IPS DF 19.7 (cell line): ENCODE results near the gene OR2J3.
"Not testable (repeated sequence)": the region's sequence is repeated elsewhere in the genome, so short reads cannot be mapped to it uniquely, and the experiment has no call there.

Source experiments
- DNase-seq: peaks from one replicate; pipeline ENCODE4 v3.0.0-alpha.2; 2013; ENCODE audit warnings: low read depth, low spot score

OR2J3 gene

DNA sequence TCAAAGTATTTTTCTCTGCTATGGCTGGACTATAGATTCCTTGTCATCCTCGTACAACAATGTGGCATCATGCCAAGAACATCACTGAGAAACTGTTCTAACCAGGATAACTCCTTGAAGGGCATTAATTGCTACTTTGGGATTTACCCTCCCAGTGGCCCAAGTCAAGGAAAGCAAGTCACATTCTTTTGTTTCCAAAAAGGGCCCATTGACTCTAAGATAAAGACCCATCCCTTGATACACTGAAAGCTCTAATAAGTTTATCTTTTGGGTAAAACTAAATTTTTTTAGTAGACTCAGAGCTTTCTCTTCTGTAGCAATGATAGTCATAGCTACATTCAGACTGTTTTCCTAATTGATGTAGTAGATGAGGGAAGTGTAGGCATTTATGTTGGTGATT, at the start of gene OR2J3:
OR2J3 (plus strand) TSS at position 301 of the 400 bp plus-strand sequence. CDS start 3,833 bp downstream, outside the sequence.
- DNase-seq: no peak

DNA sequence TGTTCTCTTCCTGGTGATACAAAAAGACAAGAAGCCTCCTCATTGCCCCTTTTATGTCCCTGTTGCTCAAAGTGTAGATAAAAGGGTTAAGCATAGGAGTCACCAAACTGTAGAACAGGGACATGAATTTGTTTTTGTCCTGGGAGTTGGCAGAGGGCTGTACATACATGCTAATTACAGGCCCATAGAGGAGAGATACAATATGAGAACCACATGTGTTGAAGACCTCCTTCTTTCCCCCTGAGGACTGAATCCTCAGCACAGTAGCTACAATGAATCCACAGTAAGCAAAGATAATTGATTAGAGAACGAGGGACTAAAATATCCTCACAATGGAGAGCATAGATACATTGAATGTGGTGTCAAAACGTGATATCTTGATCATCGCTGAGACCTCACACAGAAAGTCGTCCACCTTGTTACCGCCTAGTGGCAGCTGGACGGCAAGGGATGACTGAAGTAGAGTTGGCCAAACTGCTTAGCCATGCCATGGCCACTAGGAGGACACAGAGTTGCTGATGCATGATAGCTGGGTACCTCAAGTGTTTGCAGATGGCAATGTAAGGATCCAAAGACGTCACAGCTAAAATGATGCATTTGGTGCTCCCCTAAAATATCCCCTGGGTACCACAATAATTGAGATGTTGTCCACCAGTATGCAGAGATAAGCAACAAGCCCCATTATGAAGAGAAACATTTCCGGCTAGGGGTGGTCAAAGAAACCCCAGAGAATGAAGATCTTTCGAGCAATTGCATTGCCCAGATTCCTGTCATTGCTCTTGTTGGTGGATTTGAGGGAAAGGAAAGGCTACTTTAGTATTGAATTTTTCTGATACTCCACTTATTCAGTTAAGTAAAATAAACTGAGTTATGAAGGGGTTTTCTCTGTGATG, 35.8 kb upstream of the OR2J3 start:
- peak; percentile 54 for DNase-seq

DNA sequence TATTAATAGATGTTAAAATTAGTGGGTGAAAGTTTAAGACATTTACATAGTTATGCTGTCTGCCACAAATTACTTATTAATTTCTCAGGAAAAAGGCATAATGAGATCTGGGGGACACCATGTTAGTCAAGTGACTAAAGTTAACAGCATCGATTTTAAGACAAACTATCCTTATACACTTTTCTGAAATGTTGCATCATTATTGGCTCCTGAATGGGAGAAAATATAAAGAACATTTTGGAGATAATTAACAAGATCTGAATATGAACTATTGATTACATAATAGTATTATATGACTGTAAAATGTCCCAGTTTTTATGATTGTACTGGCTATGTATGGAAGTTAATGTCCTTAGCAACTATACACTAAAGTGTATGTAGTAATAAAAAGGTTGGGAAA, 28.7 kb upstream of the OR2J3 start:
- no peak for DNase-seq

DNA sequence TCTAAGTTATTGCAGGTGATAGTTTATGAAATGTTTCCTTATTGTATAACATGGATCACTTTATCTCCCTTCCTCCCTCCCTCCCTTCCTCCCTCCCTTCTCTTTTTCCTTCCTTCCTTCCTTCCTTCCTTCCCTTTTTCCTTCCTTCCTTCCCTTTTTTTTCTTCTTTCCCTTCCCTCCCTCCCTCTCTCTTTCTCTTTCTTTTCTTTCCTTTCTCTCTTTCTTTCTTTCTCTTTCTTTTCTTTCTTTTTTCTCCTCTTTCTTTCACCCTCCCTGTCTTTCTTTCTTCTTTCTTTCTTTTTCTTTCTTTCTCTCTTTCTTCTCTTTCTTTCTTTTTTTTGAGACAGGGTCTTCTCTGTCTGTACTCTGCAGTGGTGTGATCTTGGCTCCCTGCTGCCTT, 26.5 kb upstream of the OR2J3 start:
- DNase-seq: no peak

DNA sequence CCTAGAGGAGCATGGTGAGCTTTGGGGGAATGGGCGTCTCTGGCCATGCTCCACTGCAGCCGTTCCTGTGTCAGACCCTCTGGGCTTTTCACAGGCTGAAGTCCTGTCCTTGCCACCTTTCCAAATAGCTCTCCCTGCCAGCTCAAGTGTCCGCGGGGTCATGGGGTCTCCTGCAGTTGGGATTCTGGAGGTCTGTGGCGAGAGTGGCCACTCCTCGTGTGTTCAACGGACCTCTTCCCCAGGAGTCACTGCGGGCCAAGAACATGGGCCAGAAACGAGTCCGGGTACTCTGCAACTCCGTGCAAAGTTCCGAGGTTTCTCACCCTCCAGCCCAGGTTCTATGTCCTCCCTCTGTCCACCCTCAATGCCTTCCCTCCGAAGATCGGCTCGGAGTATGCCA, 25.4 kb upstream of the OR2J3 start:
- DNase-seq: no peak

DNA sequence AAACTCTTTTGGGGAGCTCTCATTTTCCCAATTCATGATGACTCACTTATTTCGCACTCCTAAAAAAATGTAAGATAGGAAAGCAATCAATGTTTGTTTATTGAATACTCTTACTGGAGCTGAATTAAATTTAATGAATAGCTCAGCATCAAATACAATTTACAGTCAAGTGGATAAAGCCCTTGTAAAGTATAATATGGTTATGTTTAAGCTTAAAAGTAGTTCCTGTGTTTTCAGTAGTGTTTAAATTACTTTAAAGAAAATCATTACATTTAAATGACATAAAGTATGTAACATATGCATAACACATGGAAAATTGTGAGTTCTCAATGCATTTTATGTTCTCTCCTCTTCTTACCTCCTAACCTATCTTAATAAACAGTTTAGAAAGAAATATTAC, 20.6 kb upstream of the OR2J3 start, which contains the start of gene OR2B3:
OR2B3 (minus strand) TSS at position 101 of the 400 bp plus-strand sequence; CDS start at position 36, 65 bp downstream.
- no peak for DNase-seq

DNA sequence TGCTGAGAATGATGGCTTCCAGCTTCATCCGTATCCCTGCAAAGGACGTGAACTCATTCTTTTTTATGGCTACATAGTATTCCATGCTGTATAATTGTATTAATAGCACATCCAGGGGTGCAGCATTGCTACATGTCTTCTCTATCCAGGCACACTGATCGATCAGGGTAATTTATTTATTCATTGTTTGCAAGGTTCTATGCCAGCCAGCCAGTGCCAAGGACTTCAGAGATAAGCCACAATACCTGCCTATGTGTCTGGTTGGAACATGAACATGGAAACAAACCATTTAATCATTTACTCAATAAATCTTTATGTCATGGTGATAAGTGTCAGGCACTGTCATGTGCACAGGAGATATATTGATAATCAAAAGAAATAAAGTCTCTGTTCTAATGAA, 14.9 kb upstream of the OR2J3 start:
- DNase-seq: no peak

DNA sequence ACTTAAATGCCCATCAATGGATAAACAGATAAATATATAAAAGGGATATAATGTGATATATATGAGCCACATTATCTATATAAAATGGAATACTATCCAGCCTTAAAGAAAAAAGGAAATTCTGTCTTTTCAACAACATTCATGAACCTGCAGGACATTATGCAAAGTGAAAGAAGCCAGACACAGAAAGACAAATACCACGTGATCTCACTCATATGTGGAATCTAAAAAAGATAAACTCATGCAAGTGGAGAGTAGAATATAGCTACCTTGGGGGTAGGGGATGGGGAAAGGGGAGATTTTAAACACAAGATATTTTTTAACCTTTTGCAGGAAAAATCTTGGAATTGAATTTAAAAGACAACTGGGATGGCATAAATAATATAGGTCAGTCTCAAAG, 10.1 kb upstream of the OR2J3 start:
- no peak for DNase-seq

DNA sequence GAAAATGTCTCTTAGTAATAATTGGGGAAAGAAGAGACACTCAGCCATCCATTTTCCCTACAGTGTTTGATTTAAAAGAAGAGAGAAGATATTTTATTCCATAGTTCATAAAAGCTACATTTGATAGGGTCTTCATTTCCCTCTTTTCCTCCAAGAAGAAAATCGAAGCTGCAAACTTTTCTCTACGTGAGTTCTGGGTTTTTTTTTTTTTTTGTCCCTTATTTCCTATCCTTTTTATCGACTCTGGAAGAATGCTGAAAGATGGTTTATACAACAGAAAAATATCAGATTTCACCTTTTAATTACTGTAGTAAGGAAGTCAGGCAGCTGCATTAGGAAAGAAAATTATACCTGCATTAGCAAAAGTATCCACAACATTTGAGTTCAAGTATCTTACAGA, 8.7 kb upstream of the OR2J3 start, which contains the start of gene OR2J1:
OR2J1 (plus strand) TSS at position 301 of the 400 bp plus-strand sequence. CDS start 1,453 bp downstream, outside the sequence.
- DNase-seq: no peak

DNA sequence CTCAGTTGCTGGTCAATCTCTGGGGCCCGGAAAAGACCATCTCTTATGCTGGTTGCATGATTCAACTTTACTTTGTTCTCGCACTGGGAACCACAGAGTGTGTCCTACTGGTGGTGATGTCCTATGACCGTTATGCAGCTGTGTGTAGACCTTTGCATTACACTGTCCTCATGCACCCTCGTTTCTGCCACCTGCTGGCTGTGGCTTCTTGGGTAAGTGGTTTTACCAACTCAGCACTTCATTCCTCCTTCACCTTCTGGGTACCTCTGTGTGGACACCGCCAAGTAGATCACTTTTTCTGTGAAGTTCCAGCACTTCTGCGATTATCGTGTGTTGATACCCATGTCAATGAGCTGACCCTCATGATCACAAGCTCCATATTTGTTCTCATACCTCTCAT, 4.3 kb downstream of the OR2J3 start:
- no peak for DNase-seq

DNA sequence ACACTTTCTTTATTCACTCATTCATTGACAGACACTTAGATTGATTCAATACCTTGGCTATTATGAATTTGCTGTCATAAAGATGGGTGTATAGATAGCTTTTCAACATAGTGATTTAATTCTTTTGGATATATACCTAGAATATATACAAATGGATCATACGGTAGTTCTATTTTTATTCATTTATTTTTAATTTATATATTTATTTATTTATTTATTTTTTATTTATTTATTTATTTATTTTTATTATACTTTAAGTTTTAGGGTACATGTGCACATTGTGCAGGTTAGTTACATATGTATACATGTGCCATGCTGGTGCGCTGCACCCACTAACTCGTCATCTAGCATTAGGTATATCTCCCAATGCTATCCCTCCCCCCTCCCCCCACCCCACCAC, 7.1 kb downstream of the OR2J3 start:
- DNase-seq: not testable (repeated sequence)

DNA sequence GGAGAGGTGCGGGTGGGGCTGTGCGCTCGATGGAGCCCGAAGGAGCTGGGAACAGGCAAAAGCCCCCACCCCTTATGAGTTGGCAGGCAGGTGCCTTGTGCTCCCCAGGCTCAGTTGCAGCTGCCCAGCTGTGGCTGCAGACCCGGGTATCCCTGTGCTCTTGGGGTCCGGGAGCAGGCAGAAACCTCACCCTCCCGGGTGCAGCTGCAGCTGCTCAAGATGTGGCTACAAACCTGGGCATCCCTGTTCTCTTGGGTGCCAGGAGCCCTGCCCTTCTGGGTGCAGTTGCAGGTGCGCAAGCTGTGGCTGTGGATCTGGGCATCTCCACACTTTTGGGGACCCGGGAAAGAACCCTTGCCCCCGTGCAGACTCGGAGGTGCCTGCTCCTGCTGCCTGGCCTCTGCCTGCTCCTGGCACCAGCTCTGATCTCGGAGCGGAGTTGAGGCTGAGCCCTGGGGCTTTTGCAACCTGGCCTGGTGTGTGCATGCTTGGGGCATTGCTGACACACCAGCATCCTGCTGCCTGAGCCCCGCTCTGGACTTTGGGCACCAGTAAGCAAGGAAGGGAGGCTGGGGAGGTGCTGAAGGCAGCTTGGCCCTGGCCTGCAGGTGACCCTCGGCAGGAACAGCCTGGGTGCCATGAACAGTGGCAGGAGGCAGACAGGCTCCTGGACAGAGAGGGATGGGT, 21.6 kb downstream of the OR2J3 start:
- DNase-seq: no peak

DNA sequence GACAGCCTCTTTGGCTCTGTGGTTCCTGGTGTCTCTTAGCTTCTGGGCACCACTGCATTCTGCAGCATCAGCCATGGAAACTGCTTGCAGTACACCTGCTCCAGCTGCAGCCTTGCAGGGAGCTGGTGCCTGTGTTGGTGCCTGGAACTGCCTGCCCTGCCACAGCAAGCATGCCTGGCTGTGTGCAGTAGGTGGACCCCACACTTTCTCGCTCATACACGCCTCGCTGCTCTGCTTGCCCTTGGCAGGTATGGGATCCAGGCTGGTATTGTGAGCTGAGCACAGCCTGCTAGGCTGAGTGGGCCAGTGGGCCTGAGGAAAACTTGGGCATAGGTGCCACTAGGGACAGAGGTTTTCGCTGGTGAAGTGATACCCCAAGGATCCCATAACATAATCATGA, 22.8 kb downstream of the OR2J3 start:
- no peak for DNase-seq

DNA sequence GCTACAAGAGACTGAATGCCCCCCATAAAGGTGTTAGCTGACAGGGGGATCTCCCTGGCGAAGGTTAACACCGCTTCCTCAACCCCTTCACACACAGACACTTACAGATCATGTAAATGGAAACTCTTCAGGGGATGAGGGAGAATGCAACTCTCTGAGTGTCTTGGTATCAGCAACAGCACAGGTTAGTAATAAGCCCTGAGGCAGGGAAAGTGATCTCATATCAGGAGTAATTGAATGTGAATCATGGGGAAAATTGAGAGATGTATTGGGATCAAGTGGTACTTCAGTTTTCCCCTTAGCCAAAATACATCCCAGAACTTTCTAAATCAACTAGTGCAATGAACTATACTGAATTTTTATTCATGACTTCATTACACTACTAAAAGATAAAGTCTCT, 23.8 kb downstream of the OR2J3 start:
- DNase-seq: no peak

DNA sequence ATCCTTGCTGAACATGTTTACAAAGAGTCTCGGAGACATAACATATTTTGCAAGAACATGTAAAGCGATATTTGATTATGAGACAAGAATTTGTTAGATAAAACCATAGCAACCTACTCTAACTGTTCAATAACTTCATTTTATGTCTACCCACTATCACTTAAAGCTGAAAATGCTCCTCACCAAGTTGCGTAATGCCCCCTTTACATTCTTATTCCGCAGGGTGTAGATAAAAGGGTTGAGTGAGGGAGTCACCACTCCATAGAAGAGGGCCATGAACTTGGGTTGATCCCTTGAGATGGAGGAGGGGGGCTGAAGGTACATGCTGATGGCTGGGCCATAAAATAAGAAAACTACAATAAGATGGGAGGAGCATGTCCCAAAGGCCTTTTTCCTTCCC, 29.9 kb downstream of the OR2J3 start:
- no peak for DNase-seq

DNA sequence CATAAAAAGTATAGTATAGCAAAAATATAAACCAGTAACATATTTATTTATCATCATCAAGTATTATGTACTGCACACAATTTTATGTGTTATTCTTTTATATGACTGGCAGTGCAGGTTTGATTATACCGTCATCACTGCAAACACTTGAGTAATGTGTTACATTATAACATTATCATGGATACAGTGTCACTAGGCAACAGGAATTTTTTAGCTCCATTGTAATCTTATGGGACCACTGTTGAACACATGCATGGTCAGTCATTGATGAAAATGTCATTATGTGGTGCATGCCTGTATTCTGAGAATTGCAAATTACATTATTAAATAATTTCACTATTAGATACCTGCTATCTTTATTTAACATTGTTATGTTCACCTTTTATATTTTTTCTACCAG, 33.7 kb downstream of the OR2J3 start:
- no peak for DNase-seq

DNA sequence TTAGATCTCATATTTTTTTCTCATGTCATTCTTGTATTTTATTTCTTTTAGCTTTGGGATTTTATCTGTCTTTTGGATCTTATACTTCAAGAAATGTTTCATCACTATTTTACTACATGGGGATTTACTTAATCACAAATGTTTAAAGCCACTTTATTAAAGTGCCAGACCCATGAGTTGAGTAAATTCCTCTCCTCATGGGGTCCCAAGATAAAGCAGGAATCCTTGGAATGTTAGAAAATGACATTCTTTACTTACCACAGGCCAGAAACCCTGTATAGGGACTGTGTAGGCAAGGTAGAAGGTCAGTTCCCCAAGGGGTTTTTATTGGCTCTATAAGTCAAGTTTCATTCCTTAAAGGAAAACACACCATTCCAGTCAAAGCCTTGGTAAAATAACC, 34.5 kb downstream of the OR2J3 start:
- no peak for DNase-seq

DNA sequence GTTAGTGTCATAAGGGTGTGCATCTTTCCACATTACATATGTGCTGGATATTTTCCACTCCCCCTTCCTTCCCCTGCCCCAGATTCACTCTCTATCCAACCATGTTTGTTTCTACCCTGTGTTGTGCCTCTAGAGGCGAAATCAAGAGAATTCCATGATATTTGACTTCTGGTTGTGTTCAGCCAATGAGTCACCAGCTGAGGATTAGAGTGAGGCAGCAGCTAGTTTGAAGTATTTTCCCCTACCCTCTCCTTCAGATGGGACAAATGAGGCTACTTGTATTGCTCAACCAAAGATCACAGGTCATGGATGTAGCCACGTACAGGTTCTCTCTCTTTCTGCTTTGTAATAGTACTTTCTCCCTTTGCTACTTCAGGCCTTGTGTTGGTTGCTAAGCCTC, 38.3 kb downstream of the OR2J3 start:
- DNase-seq: no peak

DNA sequence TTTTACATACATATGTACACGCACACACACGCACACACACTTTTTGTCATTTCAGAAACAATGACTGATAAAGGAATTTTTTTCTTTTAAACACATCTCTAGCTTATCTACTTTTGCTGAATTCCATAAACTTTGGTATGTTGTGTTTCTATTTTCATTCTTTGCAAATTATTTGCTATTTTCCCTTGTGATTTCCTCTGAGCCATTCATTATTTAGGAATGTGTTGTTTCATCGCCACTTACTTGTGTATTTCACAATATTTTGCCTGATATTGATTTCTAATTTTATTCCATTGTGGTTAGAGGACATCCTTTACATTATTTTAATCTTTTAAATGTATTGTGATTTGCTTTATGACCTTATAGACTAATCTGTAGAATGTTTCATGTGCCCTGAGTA, 39.2 kb downstream of the OR2J3 start:
- DNase-seq: no peak

DNA sequence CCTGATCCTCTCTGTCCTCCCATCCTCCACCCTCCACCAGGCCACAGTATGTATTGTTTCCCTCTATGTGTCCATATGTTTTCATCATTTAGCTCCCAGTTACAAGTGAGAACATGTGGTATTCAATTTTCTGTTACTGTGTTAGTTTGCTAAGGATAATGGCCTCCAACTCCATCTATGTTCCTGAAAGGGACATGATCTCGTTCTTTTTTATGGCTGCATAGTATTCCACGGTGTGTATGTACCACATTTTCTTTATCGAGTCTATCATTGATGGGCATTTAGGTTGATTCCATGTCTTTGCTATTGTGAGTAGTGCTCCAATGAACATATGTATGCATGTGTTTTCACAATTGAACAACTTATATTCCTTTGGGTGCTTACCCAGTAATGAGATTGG, 41.6 kb downstream of the OR2J3 start:
- DNase-seq: not testable (repeated sequence)

DNA sequence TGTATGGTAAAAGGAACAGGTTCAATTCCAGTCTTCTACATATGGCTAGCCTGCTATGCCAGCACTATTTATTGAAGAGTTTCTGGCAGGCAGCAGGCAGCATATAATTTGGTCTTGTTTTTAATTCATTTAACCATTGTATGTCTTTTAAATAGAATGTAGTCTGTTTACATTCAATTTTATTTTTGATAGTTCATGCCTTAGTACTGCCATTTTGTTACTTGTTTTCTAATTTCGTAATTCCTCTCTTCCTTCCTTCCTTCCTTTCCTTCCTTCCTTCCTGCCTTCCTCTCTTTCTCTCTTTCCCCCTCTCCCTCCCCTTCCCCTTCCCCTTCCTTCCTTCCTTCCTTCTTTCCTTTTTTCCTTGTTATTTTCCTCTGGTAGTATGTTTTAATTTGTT, 45.2 kb downstream of the OR2J3 start:
- DNase-seq: no peak

DNA sequence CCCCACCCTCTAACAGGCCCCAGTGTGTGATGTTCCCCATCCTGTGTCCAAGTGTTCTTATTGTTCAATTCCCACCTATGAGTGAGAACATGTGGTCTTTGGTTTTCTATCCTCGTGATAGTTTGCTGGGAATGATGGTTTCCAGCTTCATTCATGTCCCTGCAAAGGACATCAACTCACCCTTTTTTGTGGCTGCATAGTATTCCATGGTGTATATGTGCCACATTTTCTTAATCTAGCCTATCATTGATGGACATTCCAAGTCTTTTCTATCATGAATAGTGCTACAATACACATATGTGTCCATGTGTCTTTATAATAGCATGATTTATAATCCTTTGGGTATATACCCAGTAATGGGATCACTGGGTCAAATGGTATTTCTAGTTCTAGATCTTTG, 47.3 kb downstream of the OR2J3 start:
- not testable (repeated sequence) for DNase-seq

DNA sequence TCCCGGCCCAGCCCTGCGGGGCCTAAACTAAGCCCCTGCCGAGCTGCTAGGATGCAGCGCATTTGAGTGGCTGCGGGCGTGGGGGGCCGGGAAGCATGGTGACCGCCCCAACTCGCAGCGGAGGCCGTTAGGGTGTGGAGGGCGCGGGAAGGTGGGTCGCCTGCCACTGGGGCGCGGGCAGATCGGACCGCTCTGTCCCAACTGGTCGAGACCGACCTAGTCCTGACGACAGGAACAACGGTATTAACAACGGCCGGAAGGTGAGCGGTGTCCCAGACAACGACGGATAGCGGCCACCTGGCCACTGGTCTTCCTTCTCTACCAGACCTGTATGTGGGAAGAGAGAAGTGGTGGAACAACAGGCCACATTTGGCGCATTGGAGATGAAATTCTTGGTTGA, 52.1 kb downstream of the OR2J3 start:
- not testable (repeated sequence) for DNase-seq
